ENCODE data around the gene RAB39A.
A peak's percentile ranks its signal among the peaks of the same experiment; 100 is the strongest.
"Not testable (repeated sequence)": the region's sequence is repeated elsewhere in the genome, so short reads cannot be mapped to it uniquely, and the experiment has no call there.

RAB39A gene

DNA sequence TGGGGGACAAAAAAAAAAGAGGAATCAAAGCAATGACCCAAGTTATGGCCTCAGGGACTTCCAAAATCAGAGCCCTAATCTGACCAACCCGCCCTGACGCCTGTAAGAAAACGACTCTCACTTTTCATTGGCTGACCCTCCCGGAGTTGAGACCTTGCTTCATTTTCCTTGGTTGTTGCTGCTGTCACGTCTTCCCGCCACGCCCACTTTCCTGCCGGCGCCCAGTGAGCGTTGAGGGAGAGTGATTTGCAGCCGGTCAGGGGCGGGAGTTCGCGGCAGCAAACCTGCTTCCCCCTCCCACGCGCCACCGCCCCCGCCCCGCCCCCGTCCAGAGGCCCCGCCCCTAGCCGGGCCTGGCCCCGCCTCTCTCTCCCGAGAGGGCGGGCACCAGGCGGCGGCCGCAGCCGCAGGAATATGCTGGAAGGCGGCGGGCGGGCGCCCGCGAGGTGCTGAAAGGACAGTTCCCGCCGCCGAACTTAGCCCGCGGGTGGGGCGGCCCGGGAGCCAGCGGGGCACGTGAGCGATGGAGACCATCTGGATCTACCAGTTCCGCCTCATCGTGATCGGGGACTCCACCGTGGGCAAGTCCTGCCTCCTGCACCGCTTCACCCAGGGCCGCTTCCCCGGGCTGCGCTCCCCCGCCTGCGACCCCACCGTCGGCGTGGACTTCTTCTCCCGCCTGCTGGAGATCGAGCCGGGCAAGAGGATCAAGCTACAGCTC is at the start of gene RAB39A:
RAB39A (plus strand) TSS at position 403 of the 721 bp plus-strand sequence; CDS start at position 524, 121 bp downstream.
- peak; percentile 64 to 70 for DNase-seq (ENCODE audit: low read depth in 2 of 2)

- DNase-seq (ENCODE audit: low read depth in 2 of 2), result not testable (repeated sequence)
Observed at GRCh38 chr11:107881471-107881870, 46.8 kb upstream of the RAB39A start.

DNA sequence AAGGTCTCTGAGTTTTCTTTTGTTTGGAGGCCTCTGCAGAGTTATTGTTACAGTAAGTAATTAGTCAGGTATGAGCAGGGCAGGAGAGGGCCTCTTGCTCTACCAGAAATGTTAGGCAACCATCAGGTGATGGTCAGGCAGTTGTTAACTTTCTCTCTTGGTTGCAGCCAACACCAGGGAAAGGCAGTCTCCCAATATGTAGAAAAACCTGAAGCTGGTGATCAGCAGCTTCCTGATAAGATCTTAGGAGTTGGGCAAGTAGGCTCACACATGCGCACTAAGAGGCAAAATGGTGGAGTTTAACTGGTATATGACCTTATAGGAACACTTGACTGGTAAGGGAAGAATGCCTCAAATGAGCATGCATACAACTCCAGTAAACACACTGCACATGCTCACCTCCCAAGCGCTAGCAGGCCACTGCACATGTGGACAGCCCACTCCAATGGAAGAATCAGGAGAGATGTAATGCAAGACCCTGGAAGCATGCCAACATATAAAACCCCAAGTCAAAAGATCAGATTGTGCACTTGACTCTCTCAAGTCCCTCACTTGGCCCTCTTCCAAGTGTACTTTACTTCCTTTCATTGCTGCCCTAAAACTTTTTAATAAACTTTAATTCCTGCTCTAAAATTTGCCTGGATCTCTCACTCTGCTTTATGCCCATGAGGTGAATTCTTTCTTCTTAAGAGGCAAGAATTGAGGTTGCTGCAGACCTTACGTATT is 46.0 kb upstream of the RAB39A start:
- no peak for DNase-seq (ENCODE audit: low read depth in 2 of 2)

GRCh38 chr11:107898270-107898669 is 30.0 kb upstream of the RAB39A start:
- DNase-seq (ENCODE audit: low read depth in 2 of 2), result peak; percentile 12 to 15

DNA sequence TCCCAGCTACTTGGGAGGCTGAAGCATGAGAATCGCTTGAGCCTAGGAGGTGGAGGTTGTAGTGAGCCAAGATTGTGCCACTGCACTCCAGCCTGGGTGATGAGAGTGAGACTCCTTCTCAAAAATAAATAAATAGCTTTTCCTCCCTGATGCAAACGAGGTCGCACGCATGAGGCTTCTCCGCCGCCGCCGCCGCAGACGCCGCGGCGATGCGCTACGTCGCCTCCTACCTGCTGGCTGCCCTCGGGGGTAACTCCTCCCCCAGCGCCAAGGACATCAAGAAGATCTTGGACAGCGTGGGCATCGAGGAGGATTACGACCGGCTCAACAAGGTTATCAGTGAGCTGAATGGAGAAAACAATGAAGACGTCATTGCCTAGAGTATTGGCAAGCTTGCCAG is 20.0 kb upstream of the RAB39A start:
- no peak for DNase-seq (ENCODE audit: low read depth in 2 of 2)

DNA sequence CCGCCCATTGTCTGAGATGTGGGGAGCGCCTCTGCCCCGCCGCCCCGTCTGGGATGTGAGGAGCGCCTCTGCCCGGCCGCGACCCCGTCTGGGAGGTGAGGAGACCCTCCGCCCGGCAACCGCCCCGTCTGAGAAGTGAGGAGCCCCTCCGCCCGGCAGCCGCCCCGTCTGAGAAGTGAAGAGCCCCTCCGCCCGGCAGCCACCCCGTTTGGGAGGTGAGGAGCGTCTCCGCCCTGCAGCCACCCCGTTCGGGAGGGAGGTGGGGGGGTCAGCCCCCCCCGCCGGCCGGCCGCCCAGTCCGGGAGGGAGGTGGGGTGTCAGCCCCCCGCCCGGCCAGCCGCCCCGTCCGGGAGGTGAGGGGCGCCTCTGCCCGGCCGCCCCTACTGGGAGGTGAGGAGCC is 15.8 kb upstream of the RAB39A start:
- not testable (repeated sequence) for DNase-seq (ENCODE audit: low read depth in 2 of 2)

- DNase-seq (ENCODE audit: low read depth in 2 of 2), result no peak
Observed at GRCh38 chr11:107915229-107915628, 13.0 kb upstream of the RAB39A start.

- DNase-seq (ENCODE audit: low read depth in 2 of 2), result no peak
Observed at GRCh38 chr11:107916671-107917241, 11.5 kb upstream of the RAB39A start.

- DNase-seq (ENCODE audit: low read depth in 2 of 2), result no peak
Observed at GRCh38 chr11:107921997-107922396, 6.3 kb upstream of the RAB39A start.

DNA sequence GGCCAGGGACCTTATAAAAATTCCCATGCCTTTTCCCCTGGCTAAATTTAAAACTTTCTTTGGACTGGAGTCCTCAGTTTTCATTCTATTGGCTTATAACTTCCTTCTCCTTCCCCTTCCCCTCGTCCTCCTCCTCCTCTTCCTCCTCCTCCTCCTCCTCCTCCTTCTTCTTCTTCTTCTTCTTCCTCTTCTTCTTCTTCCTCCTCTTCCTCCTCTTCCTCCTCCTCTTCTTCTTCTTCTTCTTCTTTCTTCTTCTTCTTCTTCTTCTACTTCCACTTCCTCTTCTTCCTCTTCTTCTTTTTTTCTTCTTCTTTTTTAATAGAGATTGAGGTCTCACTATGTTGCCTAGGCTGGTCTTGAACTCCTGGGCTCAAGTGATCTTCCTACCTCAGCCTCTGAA is 4.7 kb upstream of the RAB39A start:
- not testable (repeated sequence) for DNase-seq (ENCODE audit: low read depth in 2 of 2)

DNA sequence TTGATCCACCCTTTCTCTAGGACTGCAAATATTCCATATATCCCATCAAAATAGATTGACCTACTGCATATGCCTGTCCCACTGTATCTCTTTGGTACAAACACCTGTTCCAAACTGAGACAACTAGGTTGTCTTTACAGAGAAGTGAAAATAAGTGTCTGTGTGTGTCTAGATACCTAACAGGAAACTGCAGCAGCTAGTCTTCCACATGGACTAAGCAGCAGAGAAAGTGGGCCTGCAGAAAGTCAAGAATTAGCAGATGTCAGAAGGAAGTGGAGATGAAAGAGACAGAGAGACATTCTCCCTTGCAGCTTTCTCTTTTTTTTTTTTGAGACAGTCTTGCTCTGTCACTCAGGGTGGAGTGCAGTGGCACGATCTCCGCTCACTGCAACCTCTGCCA is 3.9 kb upstream of the RAB39A start:
- no peak for DNase-seq (ENCODE audit: low read depth in 2 of 2)

GRCh38 chr11:107927559-107927958 is 689 bp upstream of the RAB39A start:
- no peak for DNase-seq (ENCODE audit: low read depth in 2 of 2)

DNA sequence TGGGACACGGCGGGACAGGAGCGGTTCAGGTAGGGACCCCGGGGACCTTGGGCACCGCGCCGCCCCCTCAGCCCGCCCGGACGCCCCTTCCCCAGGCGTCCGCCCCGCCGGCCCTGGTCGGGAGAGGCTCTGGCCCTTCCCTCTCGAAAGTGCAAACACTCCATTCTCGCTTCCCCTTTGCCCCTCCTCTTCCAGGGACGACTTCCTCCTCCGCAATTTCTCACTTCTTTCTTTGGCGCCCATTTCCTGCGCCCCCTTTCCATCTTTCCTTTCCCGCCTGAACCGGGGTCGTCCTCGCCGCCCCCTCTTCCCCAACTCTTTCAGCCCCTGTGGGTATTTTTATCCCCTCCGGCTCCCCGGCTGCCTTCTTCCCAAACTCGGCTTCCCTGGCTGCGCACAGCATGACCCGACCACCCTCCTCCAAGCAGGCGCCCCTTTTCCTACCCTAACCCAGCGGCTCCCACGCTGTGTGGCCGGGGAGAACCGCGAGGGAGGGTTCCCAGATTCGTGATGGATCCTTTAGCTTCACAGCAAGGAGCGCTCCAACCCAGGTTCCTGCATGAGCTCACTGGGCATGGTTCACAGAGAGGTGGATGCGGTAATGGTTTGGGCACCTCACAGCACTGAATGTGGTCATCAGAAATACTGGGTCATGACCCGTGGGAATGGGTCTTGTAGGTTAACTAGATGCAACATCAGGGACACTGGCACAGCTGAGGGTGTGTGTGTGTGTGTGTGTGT is 689 bp downstream of the RAB39A start:
- DNase-seq (ENCODE audit: low read depth in 2 of 2), result no peak

DNA sequence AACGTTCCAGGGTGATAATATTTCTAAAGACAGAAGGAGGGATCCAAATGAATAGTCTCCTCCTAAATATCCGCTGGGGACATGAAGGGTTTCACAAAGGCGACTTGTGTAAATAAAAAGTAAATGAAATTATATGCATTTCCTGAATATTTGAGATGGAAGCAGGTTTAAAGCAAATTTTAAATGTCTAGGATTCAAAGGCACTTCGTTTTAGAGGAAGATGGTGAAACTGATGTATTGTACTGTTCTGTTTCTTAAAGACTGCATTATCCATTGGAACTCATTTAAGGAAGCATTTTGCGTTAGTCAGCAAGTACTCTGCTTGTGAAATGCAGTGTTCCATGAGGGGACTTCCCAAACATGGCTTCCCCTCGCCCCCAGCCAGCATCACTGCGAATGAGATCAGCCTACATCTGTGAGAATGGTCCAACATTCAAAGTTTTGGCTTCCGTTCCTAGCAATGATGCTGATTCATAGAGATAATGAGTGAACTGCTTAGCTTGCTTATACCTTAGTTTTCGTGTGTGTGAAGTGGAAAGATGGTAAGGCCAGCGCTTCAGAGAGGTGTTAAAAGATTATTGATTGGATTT is 1.5 kb downstream of the RAB39A start:
- no peak for DNase-seq (ENCODE audit: low read depth in 2 of 2)

DNA sequence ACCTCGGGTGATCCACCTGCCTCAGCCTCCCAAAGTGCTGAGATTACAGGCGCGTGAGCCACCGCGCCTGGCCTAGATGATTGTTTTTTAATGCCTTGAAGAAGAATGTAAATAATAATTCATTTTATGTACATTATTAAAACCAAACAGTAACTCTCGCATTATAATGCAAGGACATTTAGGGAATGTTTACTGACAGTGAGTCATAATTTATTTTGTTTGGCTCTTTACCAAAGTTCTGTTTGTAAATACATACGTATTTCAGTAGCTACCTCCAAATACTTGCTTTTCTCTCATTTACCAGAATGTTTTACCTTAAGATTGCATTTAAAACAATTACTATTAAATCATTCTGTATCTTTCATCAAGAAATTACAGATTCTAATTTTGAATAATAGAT is 3.0 kb downstream of the RAB39A start:
- no peak for DNase-seq (ENCODE audit: low read depth in 2 of 2)

GRCh38 chr11:107947904-107948303 is 19.7 kb downstream of the RAB39A start:
- DNase-seq (ENCODE audit: low read depth in 2 of 2), result no peak

DNA sequence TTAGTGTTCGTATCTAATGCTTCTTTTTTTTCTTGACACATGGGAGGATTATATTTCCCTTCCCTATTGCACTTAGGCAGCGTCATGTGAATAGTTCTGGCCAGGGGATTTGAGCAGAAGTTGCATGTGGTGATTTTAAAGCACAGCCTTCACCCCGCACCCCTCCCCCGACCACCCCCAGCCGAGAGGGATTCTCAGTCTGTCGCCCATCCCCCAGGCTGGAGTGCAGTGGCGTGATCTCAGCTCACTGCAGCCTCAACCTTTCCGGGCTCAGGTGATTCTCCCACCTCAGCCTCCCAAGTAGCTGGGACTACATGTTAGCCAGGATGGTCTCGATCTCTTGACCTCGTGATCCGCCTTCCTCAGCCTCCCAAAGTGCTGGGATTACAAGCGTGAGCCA is 20.1 kb downstream of the RAB39A start:
- DNase-seq (ENCODE audit: low read depth in 2 of 2), result not testable (repeated sequence)

GRCh38 chr11:107951155-107951554 is 22.9 kb downstream of the RAB39A start:
- no peak for DNase-seq (ENCODE audit: low read depth in 2 of 2)

GRCh38 chr11:107953446-107953845 is 25.2 kb downstream of the RAB39A start:
- DNase-seq (ENCODE audit: low read depth in 2 of 2), result no peak

DNA sequence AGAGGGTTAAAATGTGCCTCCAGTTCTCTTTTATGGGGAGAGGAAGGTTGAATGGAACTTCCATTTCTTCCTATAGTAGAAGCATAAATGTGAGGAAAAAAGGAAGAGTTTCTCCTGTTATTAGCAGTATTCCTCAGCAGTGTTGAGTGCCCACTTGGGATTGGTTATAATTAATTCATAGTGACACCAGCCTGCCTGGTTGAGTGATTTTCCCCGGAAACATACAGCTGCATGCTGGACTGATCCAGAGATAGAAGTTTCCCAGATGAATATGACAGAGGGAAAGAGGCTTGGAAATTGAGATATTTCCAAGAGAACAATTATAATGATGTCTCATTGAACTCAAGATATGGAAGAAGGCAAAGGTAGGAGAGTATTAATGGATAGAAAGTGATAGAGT is 28.3 kb downstream of the RAB39A start:
- no peak for DNase-seq (ENCODE audit: low read depth in 2 of 2)

DNA sequence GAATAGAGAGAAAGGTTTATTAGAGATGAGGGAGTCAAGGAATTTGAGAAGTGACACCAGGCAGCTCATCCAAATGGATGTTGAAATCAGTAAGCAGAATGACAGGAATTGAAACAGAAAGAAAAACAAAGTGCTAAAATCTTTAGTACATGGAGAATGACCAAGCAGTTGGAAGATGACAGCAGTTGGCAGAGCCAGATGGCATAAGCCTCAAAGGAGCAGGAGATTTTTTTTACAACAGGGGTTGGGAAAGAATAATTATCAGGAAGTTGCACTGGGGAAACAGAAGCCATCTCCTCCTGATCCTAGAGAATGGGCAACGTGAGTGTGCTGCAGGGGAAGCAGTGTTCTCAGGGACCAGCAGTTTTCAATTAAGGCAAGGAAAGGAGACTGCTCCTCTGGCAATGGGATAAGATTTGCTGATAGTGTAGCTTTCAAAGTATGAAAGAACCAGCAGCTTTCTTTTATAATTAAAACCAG is 28.9 kb downstream of the RAB39A start:
- peak; percentile 32 to 46 for DNase-seq (ENCODE audit: low read depth in 2 of 2)

GRCh38 chr11:107961480-107961879 is 33.2 kb downstream of the RAB39A start:
- no peak for DNase-seq (ENCODE audit: low read depth in 2 of 2)

Measured in fibroblast of skin of left biceps (primary cell).